Left hindlimb (tissue), 1 donor: ENCODE measurements around the gene SNCB.
A peak's percentile ranks its signal among the peaks of the same experiment; 100 is the strongest.

Source experiments
- DNase-seq: peaks from one replicate; pipeline ENCODE4 v3.0.0-alpha.2; 2018

SNCB gene

DNA sequence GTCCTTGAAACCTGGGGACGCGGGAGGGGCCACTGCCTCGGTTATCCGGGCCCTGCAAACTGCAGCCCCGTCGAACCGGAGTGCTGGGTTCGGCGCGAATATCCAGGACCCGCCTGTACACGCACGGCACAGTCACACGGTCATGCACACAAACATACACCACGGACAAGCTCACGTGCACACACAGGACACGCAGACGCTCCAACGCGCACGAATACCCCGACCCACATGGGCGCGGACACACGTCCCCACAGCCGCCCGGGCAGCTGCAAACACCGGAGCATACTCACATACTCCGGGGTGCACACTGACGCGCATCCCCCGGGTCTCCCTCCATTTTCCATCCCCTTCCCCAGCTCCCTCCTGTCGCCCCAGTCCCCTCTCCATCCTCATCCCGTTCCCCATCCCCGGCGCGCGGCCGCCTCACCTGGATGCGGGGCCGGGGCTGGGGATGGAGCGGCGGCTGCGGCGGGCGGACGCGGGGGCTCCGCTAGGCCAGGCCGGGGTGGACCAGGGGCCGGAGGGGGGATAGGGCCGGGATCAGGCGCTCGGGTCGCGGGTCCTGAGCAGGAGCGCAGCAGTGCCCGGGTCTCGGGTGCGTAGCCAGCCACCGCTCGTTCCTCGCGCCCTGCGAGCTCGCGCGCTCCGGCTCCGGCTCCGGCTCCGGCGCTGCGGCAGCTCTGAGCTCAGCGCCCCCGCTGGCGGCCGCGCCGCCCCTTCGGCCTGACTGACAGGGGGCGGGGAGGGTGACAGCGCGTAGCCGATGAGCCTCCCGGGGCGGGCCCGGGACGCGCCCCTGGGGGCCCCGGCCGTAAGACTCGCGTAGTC, at the start of gene SNCB, which contains the start of gene EIF4E1B:
SNCB (minus strand) TSS at position 682 of the 828 bp plus-strand sequence. CDS start 880 bp downstream, outside the sequence.
EIF4E1B (plus strand) TSS at position 823 of the 828 bp plus-strand sequence. CDS start 12,113 bp downstream, outside the sequence.
- DNase-seq, result no peak

DNA sequence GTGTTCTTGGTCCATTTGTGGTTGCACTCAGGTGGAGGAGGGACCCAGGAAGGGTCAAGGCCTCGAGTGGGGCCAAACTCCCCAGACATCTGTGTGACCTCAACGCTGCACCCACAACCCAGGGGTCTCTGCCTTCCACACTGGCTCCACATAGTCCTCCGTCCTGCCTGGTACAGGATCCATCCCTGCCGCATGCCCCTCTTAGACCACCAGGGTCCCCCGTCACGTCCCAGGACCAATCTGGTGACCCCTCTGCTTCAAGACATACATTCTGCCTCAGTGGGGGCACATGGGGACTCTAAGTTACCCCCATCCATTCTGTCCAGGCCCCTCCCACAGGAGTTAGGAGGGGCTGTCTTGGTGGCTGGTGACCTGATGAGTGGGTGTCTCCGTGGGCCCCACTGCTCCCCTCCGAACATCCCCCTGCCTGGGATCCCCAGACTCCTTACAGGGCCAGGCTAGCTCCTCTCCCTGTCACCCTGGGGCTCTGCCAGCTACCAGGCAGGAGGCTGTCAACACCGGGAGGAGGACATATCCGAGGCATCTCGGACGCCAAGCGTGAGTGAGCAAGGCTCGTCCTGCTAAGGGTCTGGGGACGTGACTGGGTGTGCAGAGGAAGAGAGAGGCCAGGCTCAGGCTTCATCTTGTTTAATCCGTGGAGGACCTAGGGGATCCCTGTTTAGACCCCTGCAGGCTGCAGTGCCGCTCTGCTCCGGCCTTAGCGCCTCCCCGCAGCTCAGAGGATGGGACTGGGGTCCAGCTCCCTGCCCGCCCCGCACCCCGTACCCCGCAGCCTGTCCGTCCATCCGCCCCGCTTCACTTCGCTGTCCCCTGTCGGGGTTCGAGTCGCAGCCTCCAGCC, 49.3 kb upstream of the SNCB start:
- DNase-seq, result no peak

DNA sequence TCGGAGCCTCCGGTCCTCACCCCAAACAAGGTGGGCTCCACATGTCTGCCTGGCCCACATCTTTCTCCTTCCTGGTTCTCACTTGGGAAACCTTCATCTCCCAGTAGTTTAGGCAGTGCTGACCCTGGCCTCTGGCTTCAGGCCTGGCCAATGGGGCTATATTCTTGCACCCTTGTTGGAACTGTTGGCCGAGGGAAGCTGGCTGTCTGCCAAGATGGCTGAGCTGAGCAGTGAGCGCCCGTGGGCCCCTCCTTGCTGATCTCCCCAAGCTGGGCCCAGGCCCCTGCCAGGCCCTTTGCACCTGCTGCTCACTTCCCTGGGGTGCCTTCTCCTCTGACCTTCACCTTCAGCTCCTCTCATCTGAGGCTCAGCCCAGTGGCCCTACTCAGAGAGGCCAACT, 48.2 kb upstream of the SNCB start:
- no peak for DNase-seq

DNA sequence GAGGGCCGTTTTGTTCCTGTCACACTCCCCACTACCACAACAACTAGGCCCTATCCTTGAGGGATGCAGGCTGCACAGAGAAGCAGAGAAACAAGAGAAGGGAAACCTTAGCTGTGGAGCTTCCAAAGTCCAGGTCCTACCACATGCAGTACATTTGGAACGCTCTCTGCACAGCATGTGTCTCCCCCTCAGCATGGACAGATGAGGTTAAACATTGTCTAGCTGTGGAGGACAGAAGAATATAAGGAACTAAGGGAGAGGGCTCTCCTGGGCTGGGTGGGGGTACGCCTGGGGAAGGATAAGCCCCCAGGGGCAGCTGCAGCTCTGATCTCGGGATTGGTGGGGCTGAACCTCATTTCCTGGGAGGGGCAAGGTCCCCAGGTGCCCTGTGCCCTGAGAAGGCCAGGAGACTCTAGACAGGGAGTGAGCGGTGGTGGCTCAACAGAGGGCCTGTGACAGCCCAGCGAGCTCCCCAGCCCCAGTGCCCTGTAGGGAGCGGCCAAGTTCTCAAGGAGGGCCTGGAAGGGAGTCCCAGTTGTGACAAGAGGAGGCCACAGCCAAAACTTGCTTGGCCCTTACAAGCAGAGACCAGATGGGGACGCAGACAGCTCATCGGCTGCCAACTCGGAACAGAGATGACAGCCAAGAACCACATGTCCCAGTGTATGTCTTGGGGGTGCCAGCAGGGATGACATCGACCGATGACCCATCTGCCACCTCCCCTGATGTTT, 47.0 kb upstream of the SNCB start:
- DNase-seq, result peak; percentile 22

DNA sequence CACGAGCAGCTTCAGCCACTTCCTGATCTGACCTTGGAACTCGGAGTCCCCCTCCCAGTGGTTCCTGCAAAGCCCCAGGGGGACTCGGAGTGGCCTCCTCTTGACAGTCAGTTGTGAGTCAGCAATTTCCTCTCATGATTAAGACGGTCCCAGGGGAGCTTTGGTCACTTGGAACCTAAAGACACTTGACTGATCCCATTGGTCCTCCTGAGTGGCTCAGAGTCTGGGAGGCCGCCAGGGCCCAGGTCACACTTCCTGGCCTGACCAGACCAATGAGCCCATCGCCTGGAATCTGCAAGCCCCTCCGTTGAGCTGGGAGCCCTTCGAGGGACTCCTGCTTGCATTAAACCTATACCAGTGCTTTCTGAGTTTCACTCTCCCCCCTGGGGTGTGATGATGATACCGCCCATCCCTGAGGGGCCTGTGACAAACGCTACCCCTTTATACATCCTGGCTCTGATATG, 46.1 kb upstream of the SNCB start:
- DNase-seq, result peak; percentile 22

DNA sequence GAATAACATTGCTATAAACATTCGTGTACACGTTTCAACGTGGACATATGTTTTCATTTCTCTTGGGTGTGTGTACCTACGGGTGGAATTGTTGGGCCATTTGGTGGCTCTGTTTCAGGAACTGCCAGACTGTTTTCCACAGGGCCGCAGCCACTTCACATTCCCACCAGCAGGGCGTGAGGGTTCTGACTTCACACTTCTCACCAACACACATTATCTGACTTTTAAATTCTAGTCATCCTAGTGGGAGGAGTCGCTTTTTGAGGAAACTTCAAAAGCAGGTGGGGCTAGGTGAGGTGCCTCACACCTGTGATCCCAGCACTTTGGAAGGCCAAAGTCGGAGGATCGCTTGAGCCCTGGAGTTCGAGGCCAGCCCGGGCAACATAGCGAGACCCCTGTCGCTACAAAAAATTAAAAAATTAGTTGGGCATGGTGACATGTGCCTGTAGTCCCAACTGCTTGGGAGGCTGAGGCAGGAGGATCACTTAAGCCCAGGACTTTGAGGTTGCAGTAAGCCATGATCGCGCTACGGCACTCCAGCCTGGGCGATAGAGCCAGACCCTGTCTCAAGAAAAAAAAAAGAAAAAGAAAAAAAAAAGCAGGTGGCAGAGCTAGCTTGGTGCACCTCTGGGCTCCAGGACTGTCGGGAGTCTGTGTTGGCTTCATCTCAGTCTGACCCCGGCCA, 45.5 kb upstream of the SNCB start:
- DNase-seq, result peak; percentile 19

DNA sequence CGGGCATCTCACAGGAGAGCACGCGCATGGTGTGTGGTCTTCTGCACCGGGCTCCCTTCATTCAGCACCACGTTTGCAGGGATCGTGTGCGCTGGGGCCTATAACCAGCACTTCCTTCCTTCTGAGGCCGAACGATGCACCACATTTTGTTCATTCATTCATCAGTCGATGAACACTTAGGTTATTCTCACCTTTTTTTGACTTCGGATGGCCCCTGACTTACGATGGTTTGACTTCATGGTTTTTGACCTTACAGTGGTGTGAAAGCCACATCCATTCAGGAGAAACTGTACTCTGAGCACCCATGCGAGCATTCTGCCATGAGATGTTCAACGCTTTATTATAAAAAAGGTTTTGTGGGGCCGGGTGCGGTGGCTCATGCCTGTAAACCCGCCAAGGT, 44.5 kb upstream of the SNCB start:
- peak; percentile 18 for DNase-seq

DNA sequence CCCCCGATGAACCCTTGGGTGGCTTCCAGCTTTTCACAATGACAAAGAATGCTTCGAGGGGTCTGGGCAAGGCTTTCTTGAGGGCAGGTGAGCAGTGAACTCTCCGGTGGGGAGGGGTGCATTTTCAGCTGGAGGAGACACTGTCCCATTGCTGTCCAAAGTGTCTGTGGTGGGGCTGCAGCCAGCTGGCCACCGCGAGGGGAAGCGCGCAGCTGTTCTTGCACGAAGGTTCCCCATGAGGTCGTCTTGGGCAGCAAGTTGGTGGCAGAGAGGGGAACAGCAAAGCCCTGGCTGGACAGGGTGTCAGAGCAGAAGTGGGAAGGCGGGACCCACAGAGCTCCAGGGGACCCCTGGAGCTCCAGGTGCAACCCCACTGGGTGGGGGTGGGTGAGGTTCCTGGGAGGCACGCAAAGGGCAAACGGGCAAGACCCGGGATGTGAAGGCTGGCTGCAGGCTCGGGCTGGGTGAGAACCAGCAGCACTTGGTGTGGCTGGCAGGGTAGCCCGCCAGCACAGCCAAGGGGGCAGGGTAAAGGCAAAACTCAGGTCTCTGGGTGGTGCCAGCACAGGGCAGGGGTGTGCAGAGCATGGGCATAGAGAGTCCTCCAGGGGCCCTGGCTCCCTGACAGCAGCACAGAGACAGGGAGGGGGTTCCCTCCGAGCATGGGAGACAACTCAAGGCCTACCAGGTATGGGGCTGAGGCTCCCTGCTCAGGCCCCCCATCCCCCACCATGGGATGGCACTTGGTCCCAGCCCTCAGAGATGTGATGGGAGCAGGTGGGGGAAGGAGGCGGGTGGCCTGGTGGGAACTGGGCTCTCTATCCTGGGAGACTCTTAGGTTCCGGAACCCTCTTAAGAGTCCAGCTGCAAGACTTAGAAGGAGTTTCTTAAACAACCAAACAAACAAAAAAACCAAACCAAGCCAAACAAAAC, 43.6 kb upstream of the SNCB start:
- peak; percentile 21 for DNase-seq

DNA sequence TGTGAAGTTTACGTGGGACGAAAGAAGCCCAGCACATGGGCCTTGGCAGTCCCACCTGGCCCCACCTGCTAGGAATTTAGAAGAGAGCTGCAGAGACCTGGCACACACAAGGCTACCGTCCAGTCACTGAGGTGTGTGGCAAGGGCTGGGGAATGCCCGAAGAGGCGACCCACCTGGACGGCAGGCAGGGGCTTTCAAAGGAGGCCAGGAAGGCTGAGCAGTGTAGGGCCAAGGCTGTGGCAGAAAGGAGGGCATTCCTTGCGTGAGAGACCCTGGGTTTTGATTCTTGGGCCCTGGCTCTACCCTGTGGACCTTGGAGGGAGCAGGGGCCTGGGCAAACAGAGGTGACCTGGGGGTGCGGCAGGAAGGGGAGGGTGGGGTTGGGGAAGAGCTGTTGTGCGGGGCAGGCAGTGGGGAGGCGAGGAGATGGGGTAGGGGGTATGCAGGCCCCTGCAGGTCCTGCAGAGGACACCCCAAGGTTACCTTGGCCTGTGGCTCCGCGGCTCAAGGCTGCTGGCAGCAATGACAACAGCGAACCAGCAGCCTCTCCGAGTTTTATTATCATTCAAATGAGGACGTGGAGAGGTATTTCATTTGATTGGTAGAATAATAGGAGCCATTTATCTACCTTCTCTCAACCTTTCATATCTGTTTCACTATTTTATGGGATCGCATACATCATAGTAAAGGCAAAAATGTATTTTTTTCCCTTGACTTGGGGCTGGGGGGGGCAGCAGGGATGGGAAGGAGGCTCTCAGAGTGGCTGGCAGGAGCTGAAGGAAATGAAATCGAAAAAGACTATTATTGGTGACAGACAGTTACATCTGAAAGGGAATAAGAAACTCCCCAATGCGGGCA, 41.8 kb upstream of the SNCB start:
- peak; percentile 0 for DNase-seq

DNA sequence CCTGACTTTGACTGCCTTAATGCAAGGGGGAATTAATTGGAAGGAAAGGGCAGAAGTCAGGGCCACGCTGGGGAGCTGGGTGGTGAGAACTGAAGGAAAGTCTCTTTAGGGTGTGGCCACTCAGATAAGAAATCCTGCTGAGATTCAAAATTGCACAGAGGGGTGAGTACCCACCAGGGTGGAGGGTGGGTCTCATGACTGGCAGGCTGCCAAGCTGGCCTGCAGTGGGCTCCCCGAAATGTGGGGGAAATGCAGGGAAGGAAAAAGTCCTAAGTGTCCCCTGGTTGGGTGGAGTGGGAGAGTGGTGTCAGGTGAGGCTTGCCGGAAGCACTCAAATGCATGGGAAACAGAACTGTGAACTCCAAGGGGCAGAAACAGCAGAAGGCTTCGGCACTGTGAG, 41.1 kb upstream of the SNCB start:
- DNase-seq, result no peak

DNA sequence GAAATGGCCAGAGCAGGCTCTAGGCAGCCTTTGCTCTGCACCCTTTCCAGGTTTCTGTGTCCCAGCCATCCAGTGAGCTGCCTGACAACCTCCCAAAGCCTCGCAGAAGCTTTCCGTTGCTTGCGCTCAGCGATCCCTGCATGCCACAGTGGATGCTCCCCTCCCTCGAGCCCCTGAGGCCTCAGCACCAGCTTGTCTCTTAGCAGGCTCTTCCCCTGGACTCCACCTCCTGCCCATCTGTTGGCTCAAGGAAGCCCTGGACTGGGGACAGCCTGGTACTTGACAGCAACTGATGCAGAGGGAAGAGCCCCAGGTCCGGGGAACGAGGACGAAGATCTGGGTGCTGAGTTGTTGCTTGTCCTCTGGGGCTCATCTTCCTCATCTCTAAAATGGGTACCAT, 40.1 kb upstream of the SNCB start:
- no peak for DNase-seq

DNA sequence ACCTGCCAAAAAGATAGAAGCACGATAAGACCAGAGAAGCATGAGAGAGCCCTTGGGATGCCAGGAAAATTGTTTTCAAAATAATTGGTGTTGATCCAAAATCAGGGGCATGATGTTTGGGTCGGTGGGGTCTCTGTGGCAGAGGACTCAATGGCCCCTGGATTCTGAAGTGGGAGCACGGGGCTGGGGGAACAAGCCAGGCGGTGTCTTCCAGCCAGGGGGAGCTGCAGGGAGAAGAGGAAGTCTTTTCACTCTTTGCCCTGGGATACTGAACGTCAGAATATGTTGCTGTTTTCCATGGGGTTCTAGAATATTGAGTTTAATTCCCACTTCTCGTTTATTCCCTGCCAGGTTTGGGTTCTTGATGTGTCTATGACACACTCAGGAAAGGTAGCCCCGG, 37.3 kb upstream of the SNCB start:
- DNase-seq, result no peak

DNA sequence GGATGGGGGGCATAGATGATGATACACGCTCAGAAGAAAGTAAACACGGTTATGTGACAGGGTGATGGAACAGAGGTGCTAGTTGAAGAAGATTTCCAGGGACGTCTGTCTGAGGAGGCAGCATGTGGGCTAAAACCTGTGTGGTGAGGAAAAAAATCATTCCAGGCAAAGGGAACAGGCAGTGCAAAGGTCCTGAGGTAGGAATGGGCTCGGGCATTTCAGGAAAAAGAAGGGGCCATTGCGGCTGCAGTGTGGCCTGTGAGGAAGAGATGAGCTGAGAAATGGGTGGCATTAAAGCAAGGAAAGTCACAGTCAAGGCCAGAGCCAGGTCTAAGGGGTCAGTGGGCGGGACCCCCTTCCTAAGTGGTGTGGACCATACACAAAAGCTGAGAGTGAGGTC, 35.2 kb upstream of the SNCB start:
- DNase-seq, result no peak

DNA sequence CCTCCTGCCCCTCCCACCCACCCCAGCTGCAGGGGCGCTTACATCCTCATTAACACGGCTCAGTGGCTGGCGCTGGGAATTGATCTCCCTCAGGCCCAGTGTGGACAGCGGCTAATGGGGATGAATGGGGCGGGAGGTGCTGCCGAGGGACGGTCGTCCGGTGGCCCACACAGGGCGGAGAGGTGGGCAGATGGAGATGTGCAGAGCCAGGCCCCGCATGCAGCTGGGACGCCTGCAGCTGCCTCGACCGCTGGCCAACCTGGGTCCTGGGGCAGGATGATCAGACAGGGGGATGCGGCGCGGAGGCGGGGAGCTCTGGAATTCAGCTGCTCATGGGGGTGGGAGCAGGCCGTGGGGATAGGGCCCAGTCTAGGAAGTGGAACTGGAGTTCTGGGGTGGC, 34.6 kb upstream of the SNCB start:
- peak; percentile 10 for DNase-seq

DNA sequence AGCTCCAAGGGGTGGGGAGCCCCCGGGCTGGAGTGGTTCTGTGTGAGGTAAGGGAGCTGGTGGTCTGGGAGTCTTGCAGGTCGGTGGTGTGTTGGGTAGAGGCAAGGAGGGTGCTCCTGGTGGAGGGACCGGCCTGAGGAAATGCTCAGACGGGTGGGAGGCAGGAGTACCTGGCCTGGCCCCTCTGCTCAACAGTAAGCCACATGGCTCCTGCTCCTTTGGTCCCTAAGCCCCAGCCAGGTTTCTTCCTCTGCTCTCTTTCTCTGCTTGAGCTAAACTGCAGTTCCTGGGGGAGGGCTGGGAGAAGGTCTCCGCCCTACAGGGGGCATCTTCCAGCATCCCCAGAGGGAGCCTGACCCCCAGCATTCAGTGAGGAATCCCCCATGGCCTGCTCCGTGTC, 34.1 kb upstream of the SNCB start:
- peak; percentile 13 for DNase-seq

DNA sequence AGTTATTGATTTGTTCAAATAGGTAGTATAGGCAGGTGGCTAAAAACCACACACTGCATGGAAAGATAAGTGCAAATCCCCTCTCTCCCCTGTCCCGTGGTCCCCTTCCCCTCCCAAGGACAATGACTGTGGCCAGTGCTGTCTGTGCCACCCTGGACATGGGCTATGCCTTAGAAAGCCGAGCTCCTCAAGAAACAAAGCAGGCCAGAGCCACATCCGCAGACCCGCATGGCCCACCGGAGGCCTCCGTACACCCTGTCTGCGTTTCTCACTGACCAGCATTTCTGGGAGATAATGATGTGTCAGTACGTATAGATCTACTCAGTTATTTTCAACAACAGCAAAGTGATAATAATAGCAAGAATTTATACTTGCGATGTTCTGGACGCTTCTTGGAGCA, 33.2 kb upstream of the SNCB start:
- no peak for DNase-seq

DNA sequence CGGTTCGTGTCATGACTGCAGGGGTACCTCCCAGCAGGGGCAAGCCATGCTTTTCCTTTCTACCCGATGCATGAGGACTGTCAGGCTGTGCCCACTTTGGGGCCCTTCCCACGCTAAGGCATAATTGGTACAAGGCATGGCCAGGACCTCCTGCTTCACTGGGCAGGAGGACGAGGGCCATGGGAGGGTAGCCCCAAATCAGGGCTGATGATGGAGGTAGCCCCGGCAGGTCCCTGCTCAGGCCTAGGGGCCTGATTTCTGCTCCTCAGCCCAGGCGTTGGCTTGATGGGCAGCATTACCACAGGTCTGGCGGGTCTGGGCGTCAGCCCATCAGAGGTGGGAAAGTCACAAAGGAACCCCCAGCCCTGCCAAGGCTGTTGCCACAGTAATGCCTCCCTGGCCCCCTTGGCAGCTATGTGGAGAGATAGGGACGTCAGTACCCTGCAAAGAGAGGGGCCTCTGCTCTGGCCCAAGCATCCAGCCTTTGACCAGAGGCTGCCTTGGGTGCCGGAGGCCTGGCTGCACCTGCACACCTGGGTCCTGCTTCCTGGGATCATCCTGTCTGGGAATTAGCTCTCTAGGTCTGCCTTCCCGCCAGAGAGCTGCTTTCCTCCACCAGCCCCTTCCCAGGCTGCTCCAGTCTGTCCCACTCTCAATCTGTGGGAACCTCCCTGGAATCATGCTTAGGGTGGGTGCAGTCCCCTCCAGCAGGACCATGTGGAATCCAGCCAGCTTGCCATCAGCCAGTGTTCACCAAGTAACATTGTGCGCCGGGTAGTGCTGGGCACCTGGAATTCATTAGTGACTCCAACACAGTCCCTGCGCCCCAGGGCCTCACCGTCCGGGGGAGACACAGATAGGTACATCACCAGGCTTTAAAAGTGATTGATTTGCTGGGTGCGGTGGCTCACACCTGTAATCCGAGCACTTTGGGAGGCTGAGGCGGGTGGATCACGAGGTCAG, 32.3 kb upstream of the SNCB start:
- peak; percentile 3 for DNase-seq

DNA sequence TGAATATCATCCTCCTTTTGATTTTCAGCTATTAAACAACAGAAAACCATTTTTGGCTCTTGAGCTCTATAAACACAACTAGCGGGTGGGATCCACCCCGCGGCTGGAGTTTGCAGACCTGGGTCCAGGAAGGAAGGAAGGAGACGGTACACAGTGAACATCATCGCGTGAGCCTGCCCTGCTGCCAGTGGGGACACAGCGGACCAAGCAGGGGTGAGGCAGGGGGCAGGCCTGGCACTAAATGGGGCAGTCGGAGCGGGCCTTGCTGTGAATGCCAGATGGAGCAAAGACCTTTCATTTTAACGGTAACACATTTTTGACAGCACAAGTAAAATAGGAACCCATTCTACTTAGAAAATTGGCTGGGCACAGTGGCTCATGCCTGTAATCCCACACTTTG, 31.3 kb upstream of the SNCB start:
- no peak for DNase-seq
